PC-3 (cell line): ENCODE results near the gene CBX1.
"Not testable (repeated sequence)": the region's sequence is repeated elsewhere in the genome, so short reads cannot be mapped to it uniquely, and the experiment has no call there.

Source experiments
- CTCF ChIP-seq: fragments of 300-600 bp; sonication (generic); conservative IDR thresholded peaks from 2 replicates; pipeline ENCODE4 v1.5.1; 2017; ENCODE audit warnings: antibody characterized with exemption, low read depth, mild to moderate bottlenecking, low read length
- EZH2 ChIP-seq: fragments of 300-600 bp; sonication (generic); IDR thresholded peaks from one replicate; pipeline ENCODE4 v1.6.1; 2017; ENCODE audit warnings: antibody characterized with exemption, mild to moderate bottlenecking, low read length; ENCODE audit not compliant: unreplicated experiment
- EZH2phosphoT487 ChIP-seq: fragments of 300-600 bp; sonication (generic); IDR thresholded peaks from 2 replicates; pipeline ENCODE4 v1.6.1; 2018; ENCODE audit warnings: mild to moderate bottlenecking, antibody characterized with exemption, low read length, borderline replicate concordance

GRCh38 chr17:48067808-48068207 lies 33.5 kb downstream of the CBX1 start:
- not testable (repeated sequence) for TF ChIP-seq CTCF, EZH2, EZH2phosphoT487
